Testis (tissue), 2 donors: ENCODE measurements around the gene TAMALIN.

Experiments
- POLR2A ChIP-seq: fragments of 450-650 bp; IDR thresholded peaks from one replicate; pipeline ENCODE4 v1.6.1; 2017; ENCODE audit warnings: antibody characterized with exemption, mild to moderate bottlenecking, moderate library complexity
- TF ChIP-seq, protein P1 (sequence below), 3 experiments: fragments of 450-650 bp in 2 of 3; fragments of 200-600 bp in 1 of 3; sonication (generic) in 1 of 3; IDR thresholded peaks; one replicate each; pipeline ENCODE4 v1.5.1; 2016 to 2019; ENCODE audit warnings: antibody characterized with exemption in 3 of 3, mild to moderate bottlenecking in 2 of 3, moderate library complexity in 1 of 3

DNA sequence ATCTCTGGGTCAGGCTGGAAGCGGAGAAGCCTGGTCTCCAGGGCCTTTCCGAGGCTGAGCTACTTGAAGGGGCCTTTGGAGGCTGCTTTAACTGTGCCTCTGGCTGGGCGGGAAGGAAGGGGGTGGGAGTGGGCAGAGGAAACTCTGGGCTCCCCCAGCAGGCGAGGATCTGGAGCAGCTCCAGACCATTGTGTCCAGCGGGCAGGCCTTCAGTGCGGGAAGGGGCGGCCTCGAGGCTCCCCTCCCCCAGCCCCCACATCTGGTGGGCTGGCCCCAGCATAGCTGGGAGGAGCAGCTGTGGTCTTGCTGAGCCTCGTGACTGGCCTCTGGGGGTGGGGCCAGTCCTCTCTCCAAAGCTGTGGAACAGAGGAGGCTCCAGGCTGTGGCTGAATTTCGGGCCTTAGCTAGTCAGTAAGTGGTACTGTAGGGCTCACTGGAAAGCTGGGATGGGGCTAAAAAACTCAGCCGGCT, 3.4 kb downstream of the TAMALIN start:
- TF ChIP-seq, protein P1, sequence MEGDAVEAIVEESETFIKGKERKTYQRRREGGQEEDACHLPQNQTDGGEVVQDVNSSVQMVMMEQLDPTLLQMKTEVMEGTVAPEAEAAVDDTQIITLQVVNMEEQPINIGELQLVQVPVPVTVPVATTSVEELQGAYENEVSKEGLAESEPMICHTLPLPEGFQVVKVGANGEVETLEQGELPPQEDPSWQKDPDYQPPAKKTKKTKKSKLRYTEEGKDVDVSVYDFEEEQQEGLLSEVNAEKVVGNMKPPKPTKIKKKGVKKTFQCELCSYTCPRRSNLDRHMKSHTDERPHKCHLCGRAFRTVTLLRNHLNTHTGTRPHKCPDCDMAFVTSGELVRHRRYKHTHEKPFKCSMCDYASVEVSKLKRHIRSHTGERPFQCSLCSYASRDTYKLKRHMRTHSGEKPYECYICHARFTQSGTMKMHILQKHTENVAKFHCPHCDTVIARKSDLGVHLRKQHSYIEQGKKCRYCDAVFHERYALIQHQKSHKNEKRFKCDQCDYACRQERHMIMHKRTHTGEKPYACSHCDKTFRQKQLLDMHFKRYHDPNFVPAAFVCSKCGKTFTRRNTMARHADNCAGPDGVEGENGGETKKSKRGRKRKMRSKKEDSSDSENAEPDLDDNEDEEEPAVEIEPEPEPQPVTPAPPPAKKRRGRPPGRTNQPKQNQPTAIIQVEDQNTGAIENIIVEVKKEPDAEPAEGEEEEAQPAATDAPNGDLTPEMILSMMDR (IDR thresholded peaks at IDR 0.05), result no peak
- no peak for TF ChIP-seq POLR2A
